Loucy (cell line): ENCODE results near the gene CHPF2.

Experiments used
- EZH2phosphoT487 ChIP-seq: fragments of 200-600 bp; IDR thresholded peaks from 2 replicates; pipeline ENCODE4 v1.6.1; 2018; ENCODE audit warnings: antibody characterized with exemption, mild to moderate bottlenecking, moderate library complexity, borderline replicate concordance
- TF ChIP-seq, protein P1 (sequence below): fragments of 200-600 bp; sonication (generic); conservative IDR thresholded peaks from 2 replicates; pipeline ENCODE4 v1.5.1; 2014; ENCODE audit warnings: mild to moderate bottlenecking, antibody characterized with exemption, low read length

DNA sequence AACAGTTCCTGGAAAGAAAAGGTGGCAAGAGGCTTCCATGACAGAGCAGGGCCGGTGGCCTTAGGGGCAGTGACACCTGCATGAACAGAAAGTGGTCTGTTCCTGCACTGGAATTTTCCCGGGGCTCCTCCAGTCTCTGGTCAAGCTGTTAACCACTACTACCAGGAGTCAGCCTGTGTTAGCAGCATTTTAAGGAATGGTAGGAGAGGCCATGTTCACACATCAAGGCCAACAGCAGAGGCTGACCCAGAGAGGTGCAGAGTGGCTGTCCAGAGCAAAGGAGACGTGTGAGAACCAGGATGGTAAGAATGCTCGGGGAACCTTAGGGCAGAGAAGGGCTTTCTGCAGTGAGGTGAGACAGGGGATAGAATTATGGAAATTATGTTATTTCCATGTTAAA is 30.5 kb upstream of the CHPF2 start:
- TF ChIP-seq, protein P1, sequence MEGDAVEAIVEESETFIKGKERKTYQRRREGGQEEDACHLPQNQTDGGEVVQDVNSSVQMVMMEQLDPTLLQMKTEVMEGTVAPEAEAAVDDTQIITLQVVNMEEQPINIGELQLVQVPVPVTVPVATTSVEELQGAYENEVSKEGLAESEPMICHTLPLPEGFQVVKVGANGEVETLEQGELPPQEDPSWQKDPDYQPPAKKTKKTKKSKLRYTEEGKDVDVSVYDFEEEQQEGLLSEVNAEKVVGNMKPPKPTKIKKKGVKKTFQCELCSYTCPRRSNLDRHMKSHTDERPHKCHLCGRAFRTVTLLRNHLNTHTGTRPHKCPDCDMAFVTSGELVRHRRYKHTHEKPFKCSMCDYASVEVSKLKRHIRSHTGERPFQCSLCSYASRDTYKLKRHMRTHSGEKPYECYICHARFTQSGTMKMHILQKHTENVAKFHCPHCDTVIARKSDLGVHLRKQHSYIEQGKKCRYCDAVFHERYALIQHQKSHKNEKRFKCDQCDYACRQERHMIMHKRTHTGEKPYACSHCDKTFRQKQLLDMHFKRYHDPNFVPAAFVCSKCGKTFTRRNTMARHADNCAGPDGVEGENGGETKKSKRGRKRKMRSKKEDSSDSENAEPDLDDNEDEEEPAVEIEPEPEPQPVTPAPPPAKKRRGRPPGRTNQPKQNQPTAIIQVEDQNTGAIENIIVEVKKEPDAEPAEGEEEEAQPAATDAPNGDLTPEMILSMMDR: no peak
- no peak for TF ChIP-seq EZH2phosphoT487
